Brain microvascular endothelial cell (primary cell): Measurements from ENCODE around the gene KIRREL1.

Experiments used
- DNase-seq: peaks from one replicate; pipeline ENCODE4 v3.0.0-alpha.2; 2020
- H3K27ac ChIP-seq: fragments of 250-450 bp; sonication (Bioruptor Pico); 2 replicates; pipeline ENCODE4 v1.5.1; 2020; ENCODE audit warnings: mild to moderate bottlenecking, moderate library complexity
- H3K27me3 ChIP-seq: fragments of 250-450 bp; sonication (Bioruptor Pico); replicated peaks from 2 replicates; pipeline ENCODE4 v1.5.1; 2020; ENCODE audit warnings: mild to moderate bottlenecking
- H3K36me3 ChIP-seq: fragments of 250-450 bp; sonication (Bioruptor Pico); replicated peaks from 2 replicates; pipeline ENCODE4 v1.5.1; 2020; ENCODE audit warnings: mild to moderate bottlenecking
- H3K4me3 ChIP-seq: 2 replicates; pipeline ENCODE4 v1.5.1; 2011; ENCODE audit warnings: low read depth, mild to moderate bottlenecking, control low read depth, low read length, moderate library complexity
- CTCF ChIP-seq: IDR thresholded peaks from 2 replicates; pipeline ENCODE4 v1.5.1; 2011; ENCODE audit warnings: low read depth, mild to moderate bottlenecking, moderate library complexity, low read length, control low read depth, inconsistent platforms; ENCODE audit errors: missing control alignments
- in situ Hi-C: cut with HindIII; loops from 2 replicates; pipeline ENCODE4 v1.10.0; 2017; ENCODE audit warnings: low sequenced_read_pairs, low pct_ligation_motif_present

The KIRREL1 gene

GRCh38 chr1:158113759-158114127 is 120.3 kb downstream of the KIRREL1 start:
- H3K27ac ChIP-seq: no peak overlapping the region
- no peaks in the 10 kb centered on the region for H3K36me3 ChIP-seq
- in situ Hi-C loops: loop anchor here (25.0 kb wide), 1 partner anchor 151 kb away; no protein-coding TSS in a partner anchor
- peaks cover 2% of the 10 kb centered on the region for H3K27me3 ChIP-seq
- DNase-seq: no peak
- TF ChIP-seq CTCF: no peak
- peak overlapping the region; percentile 53 for H3K4me3 ChIP-seq

- in situ Hi-C loops: loop anchor here (25.0 kb wide), 1 partner anchor 153 kb away; no protein-coding TSS in a partner anchor
- no peak for DNase-seq
- Histone ChIP-seq H3K27ac (no peak overlapping the region), H3K27me3 (peaks cover 7% of the 10 kb centered on the region), H3K4me3 (no peak overlapping the region), H3K36me3 (no peaks in the 10 kb centered on the region)
- no peak for TF ChIP-seq CTCF
Observed at GRCh38 chr1:158115126-158115525, 121.7 kb downstream of the KIRREL1 start.

- Histone ChIP-seq H3K36me3 (no peaks in the 10 kb centered on the region), H3K4me3 (no peak overlapping the region), H3K27ac (no peak overlapping the region), H3K27me3 (peaks cover 10% of the 10 kb centered on the region)
- no peak for TF ChIP-seq CTCF
- in situ Hi-C loops: loop anchor here (25.0 kb wide), 1 partner anchor 154 kb away; no protein-coding TSS in a partner anchor
- DNase-seq: no peak
Observed at GRCh38 chr1:158116311-158117167, 123.1 kb downstream of the KIRREL1 start.

GRCh38 chr1:158117854-158118704 is 124.6 kb downstream of the KIRREL1 start:
- Histone ChIP-seq H3K36me3 (no peaks in the 10 kb centered on the region), H3K4me3 (peak overlapping the region; percentile 31), H3K27ac (no peak overlapping the region), H3K27me3 (peaks cover 10% of the 10 kb centered on the region)
- DNase-seq: peak; percentile 38
- TF ChIP-seq CTCF: peak; percentile 85
- in situ Hi-C loops: loop anchor here (25.0 kb wide), 1 partner anchor 156 kb away; no protein-coding TSS in a partner anchor

GRCh38 chr1:158118713-158119402 is 125.4 kb downstream of the KIRREL1 start:
- no peak overlapping the region for H3K27ac ChIP-seq
- peaks cover 10% of the 10 kb centered on the region for H3K27me3 ChIP-seq
- in situ Hi-C loops: loop anchor here (25.0 kb wide), 1 partner anchor 157 kb away; no protein-coding TSS in a partner anchor
- no peaks in the 10 kb centered on the region for H3K36me3 ChIP-seq
- no peak for DNase-seq
- H3K4me3 ChIP-seq: no peak overlapping the region
- no peak for TF ChIP-seq CTCF
